GM19239 (cell line): Measurements from ENCODE around the gene RPL21.
"Not testable (repeated sequence)": the region's sequence is repeated elsewhere in the genome, so short reads cannot be mapped to it uniquely, and the experiment has no call there.

Source experiments
- DNase-seq: peaks from one replicate; pipeline ENCODE4 v3.0.0; 2011; ENCODE audit warnings: low spot score; ENCODE audit not compliant: insufficient read length
- FAIRE-seq: peaks from 2 replicates; lab custom pipeline; 2011; peaks lifted over from hg19 to GRCh38; lab: Jason Lieb, UNC

Gene RPL21

GRCh38 chr13:27251166-27252091, at the start of gene RPL21:
RPL21 (plus strand) TSS chr13:27251558; CDS start chr13:27253777, 2,219 bp downstream.
- FAIRE-seq: peak; percentile 99
- peak; percentile 61 for DNase-seq

- DNase-seq (no peak), FAIRE-seq (no peak)
These were observed 49.7 kb upstream of the RPL21 start for GRCh38 chr13:27201661-27202060.

- no peak for FAIRE-seq
- DNase-seq: no peak
These were observed 48.2 kb upstream of the RPL21 start for GRCh38 chr13:27203186-27203585.

GRCh38 chr13:27203854-27204253, 47.5 kb upstream of the RPL21 start:
- FAIRE-seq: no peak
- DNase-seq: no peak

GRCh38 chr13:27208514-27208913, 42.8 kb upstream of the RPL21 start:
- FAIRE-seq (no peak), DNase-seq (no peak)

GRCh38 chr13:27211271-27211670, 40.1 kb upstream of the RPL21 start:
- FAIRE-seq (no peak), DNase-seq (no peak)

- no peak for FAIRE-seq
- DNase-seq: no peak
These were observed 39.5 kb upstream of the RPL21 start for GRCh38 chr13:27211771-27212364.

- not testable (repeated sequence) for FAIRE-seq
These were observed 38.0 kb upstream of the RPL21 start for GRCh38 chr13:27213386-27213785.

GRCh38 chr13:27217791-27218190, 33.6 kb upstream of the RPL21 start:
- DNase-seq, FAIRE-seq: not testable (repeated sequence)

More at GRCh38 chr13:27213386-27213785, 38.0 kb upstream of the RPL21 start:
- DNase-seq: not testable (repeated sequence)

- not testable (repeated sequence) for FAIRE-seq, DNase-seq
These were observed 32.5 kb upstream of the RPL21 start for GRCh38 chr13:27218861-27219260.

- no peak for FAIRE-seq
- no peak for DNase-seq
These were observed 31.7 kb upstream of the RPL21 start for GRCh38 chr13:27219611-27220010.

GRCh38 chr13:27222100-27222499, 29.3 kb upstream of the RPL21 start:
- peak; percentile 54 for FAIRE-seq
- not testable (repeated sequence) for DNase-seq

GRCh38 chr13:27226991-27227390, 24.4 kb upstream of the RPL21 start:
- DNase-seq (no peak), FAIRE-seq (no peak)

GRCh38 chr13:27228131-27228530, 23.2 kb upstream of the RPL21 start:
- DNase-seq (no peak), FAIRE-seq (no peak)

- no peak for FAIRE-seq
- DNase-seq: no peak
These were observed 21.7 kb upstream of the RPL21 start for GRCh38 chr13:27229642-27230041.

- FAIRE-seq (no peak), DNase-seq (no peak)
These were observed 17.4 kb upstream of the RPL21 start for GRCh38 chr13:27233964-27234363.

GRCh38 chr13:27236478-27236877, 14.9 kb upstream of the RPL21 start:
- DNase-seq (no peak), FAIRE-seq (no peak)

- no peak for DNase-seq
- no peak for FAIRE-seq
These were observed 8.7 kb upstream of the RPL21 start for GRCh38 chr13:27242702-27243101.

GRCh38 chr13:27245610-27246009, 5.7 kb upstream of the RPL21 start:
- FAIRE-seq (no peak), DNase-seq (no peak)

GRCh38 chr13:27250833-27251165, 559 bp upstream of the RPL21 start:
- no peak for FAIRE-seq

GRCh38 chr13:27252467-27252866, 1.1 kb downstream of the RPL21 start:
- FAIRE-seq: peak; percentile 66

More at GRCh38 chr13:27250833-27251165, 559 bp upstream of the RPL21 start:
- DNase-seq: no peak

GRCh38 chr13:27257233-27257568, 5.8 kb downstream of the RPL21 start:
- no peak for DNase-seq
- FAIRE-seq: no peak

More at GRCh38 chr13:27252467-27252866, 1.1 kb downstream of the RPL21 start:
- DNase-seq: no peak
